GM18909 (cell line): ENCODE measurements around the gene SCAMP5.

Experiments
- ATAC-seq: cut with Tn5 transposase; IDR thresholded peaks from one replicate; pipeline ENCODE4 v1.9.1; 2021; ENCODE audit warnings: mild to moderate bottlenecking; ENCODE audit not compliant: unreplicated experiment, poor library complexity

The SCAMP5 gene

DNA sequence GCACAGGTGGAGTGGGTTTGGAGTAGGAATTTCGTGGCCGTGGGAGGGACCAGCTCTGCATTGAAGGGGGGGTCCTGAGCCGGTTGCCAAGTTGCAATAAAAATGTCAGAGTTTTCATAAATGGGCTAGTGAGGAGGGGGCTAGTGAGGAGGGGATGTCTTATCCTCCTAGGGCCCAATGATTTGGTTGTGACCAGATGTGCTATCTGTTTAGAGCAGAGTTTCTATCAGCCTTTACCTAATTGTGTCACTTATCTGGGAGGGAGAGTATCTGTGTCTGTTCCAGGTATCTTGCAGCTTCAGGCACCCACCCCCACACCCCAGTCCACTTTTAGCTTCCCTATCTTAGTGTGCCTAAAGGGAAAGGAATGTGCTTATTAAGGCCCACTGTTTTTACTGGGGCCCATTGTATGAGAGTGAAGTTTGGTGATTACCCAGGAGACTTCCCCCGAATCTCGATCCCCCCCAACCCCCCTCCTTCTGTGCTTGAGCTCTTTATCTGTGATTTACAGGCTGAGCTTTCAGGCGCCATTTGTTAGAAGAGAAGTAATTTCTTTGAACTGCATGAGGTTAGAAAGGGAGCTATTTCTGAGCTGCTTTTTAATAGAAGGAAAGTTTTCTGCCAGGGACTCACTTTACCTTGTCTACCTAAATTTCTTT, 70.6 kb downstream of the SCAMP5 start:
- no peak for ATAC-seq

GRCh38 chr15:75067123-75067830, 71.9 kb downstream of the SCAMP5 start:
- ATAC-seq, result no peak

- no peak for ATAC-seq
These were observed 73.4 kb downstream of the SCAMP5 start for GRCh38 chr15:75068748-75069147.

GRCh38 chr15:75069301-75069925, 74.0 kb downstream of the SCAMP5 start:
- peak; percentile 80 for ATAC-seq

- ATAC-seq, result no peak
These were observed 75.3 kb downstream of the SCAMP5 start for GRCh38 chr15:75070674-75071073.
